HUES48 (cell line): Measurements from ENCODE around the gene CDHR3.

Experiments
- H3K27ac ChIP-seq: one replicate; pipeline ENCODE4 v1.7.0; 2013; ENCODE audit warnings: low read depth, low read length, inconsistent platforms
- H3K27me3 ChIP-seq: 2 replicates; pipeline ENCODE4 v1.6.1; 2013; ENCODE audit warnings: mild to moderate bottlenecking, low read length; ENCODE audit not compliant: control insufficient read depth, insufficient read depth
- H3K36me3 ChIP-seq: 2 replicates; pipeline ENCODE4 v1.6.1; 2013; ENCODE audit warnings: low read length; ENCODE audit not compliant: control insufficient read depth, insufficient read depth
- H3K4me1 ChIP-seq: 2 replicates; pipeline ENCODE4 v1.6.1; 2013; ENCODE audit warnings: mild to moderate bottlenecking, low read length; ENCODE audit not compliant: control insufficient read depth, insufficient read depth
- H3K4me3 ChIP-seq: 2 replicates; pipeline ENCODE4 v1.5.1; 2013; ENCODE audit warnings: mild to moderate bottlenecking, low read depth, low read length
- H3K9ac ChIP-seq: 2 replicates; pipeline ENCODE4 v1.6.1; 2013; ENCODE audit warnings: mild to moderate bottlenecking, low read depth, low read length, moderate library complexity
- H3K9me3 ChIP-seq: 2 replicates; pipeline ENCODE4 v1.6.1; 2013; ENCODE audit warnings: low read length; ENCODE audit not compliant: control insufficient read depth, insufficient read depth

The CDHR3 gene

DNA sequence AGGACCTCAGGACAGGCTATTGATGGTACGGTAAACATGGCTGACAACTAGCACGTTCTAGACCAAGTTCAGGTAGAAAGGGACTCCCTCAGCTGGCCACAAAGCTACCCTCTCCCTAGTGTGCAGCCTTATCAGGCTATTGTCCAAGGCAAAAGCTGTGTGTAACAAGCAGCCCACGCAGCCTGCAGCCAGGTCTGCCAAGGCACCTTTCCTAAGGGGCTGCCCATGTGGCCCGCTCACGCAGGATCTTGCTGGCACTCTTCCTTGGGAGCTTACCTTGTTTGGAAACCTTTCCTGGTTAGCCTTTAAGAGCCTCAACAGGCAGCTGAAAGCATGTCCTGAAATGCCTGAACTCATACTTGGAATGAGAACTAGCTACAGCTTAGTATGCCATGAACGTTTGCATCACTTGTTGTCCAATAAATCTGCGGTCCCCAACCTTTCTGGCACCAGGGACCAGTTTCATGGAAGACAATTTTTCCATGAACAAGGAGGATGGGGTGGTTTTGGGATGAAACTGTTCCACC, 97.4 kb downstream of the CDHR3 start:
- H3K27me3 ChIP-seq = no peaks in the 10 kb centered on the region
- no peaks in the 10 kb centered on the region for H3K36me3 ChIP-seq
- H3K4me3 ChIP-seq = no peak overlapping the region
- H3K9me3 ChIP-seq = no peaks in the 10 kb centered on the region; the same call in 1 of the 2 replicates
- no peak overlapping the region for H3K9ac ChIP-seq
- no peak overlapping the region for H3K27ac ChIP-seq
- H3K4me1 ChIP-seq = no peaks in the 10 kb centered on the region

DNA sequence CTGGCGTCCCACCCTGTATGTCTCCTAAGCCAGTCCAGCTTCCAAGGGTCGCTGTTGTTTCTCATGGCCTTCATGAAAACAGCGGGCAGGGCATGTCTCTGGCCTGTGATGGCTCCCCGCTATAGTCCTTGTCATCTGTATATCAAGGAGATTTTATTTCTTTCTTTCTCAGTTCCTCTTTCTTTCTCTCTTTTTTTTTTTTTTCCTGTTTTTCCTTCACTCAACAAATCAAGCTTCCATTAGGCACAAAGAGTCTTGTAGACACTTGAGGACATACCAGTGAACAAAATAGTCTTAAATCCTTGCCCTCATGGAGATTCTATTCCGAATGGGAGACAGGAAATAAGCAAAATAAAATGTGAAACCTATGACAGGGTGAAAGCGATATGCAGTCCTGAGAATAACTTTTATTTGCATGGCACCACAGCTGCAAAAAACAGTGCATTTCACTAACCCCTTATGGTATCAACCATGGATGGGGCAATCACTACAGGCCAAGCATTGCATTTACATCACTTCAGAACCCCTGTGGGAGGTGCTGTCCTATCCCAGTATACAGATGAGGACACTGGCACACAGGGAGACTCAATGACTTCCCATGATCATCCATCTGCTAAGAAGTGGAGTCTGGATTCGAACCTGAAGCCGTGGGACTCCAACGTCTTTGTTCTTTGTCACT, 98.4 kb downstream of the CDHR3 start:
- H3K9me3 ChIP-seq = no peaks in the 10 kb centered on the region; the same call in 1 of the 2 replicates
- H3K27me3 ChIP-seq = no peaks in the 10 kb centered on the region
- H3K36me3 ChIP-seq = no peaks in the 10 kb centered on the region
- no peak overlapping the region for H3K4me3 ChIP-seq
- H3K27ac ChIP-seq = no peak overlapping the region
- H3K9ac ChIP-seq = no peak overlapping the region
- H3K4me1 ChIP-seq = no peaks in the 10 kb centered on the region

DNA sequence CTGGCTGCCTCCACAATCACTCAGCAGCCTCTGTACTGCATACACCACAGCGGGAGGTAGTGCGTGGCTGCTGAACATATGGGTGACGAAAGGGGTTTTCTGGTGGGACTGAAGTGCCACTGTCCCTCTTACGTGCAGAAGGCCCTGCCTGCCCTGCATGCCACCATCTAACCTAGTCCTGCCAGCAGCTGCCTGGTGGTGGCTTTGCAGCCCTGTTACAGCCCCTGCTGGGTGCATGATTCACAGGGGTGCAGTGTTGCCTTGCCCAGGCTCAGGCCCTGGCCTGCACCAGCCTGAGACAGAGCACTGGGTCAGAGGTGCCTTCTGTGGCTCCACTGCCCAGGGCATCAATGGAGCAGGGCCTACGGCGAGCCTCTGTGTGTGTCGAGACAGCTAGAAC, 98.9 kb downstream of the CDHR3 start:
- H3K4me1 ChIP-seq = no peaks in the 10 kb centered on the region
- H3K9ac ChIP-seq = no peak overlapping the region
- no peaks in the 10 kb centered on the region for H3K27me3 ChIP-seq
- no peak overlapping the region for H3K4me3 ChIP-seq
- H3K36me3 ChIP-seq = no peaks in the 10 kb centered on the region
- H3K27ac ChIP-seq = no peak overlapping the region
- H3K9me3 ChIP-seq = no peaks in the 10 kb centered on the region; the same call in 1 of the 2 replicates

GRCh38 chr7:106062521-106062931, 99.5 kb downstream of the CDHR3 start:
- H3K9ac ChIP-seq = no peak overlapping the region

GRCh38 chr7:106063024-106063423, 100.0 kb downstream of the CDHR3 start:
- Histone ChIP-seq H3K4me1 (no peaks in the 10 kb centered on the region), H3K36me3 (no peaks in the 10 kb centered on the region), H3K9ac (no peak overlapping the region), H3K27me3 (no peaks in the 10 kb centered on the region), H3K27ac (no peak overlapping the region), H3K9me3 (no peaks in the 10 kb centered on the region; the same call in 1 of the 2 replicates), H3K4me3 (no peak overlapping the region)

More at GRCh38 chr7:106062521-106062931, 99.5 kb downstream of the CDHR3 start:
- Histone ChIP-seq H3K27me3 (no peaks in the 10 kb centered on the region), H3K27ac (no peak overlapping the region), H3K9me3 (no peaks in the 10 kb centered on the region; the same call in 1 of the 2 replicates), H3K4me1 (no peaks in the 10 kb centered on the region), H3K4me3 (no peak overlapping the region), H3K36me3 (no peaks in the 10 kb centered on the region)

- H3K4me3 ChIP-seq = no peak overlapping the region
- H3K9ac ChIP-seq = no peak overlapping the region
- H3K4me1 ChIP-seq = no peaks in the 10 kb centered on the region
- H3K27me3 ChIP-seq = no peaks in the 10 kb centered on the region
- H3K27ac ChIP-seq = no peak overlapping the region
- H3K36me3 ChIP-seq = no peaks in the 10 kb centered on the region
- H3K9me3 ChIP-seq = no peaks in the 10 kb centered on the region; the same call in 1 of the 2 replicates
Observed at GRCh38 chr7:106063692-106064091, 100.6 kb downstream of the CDHR3 start.

DNA sequence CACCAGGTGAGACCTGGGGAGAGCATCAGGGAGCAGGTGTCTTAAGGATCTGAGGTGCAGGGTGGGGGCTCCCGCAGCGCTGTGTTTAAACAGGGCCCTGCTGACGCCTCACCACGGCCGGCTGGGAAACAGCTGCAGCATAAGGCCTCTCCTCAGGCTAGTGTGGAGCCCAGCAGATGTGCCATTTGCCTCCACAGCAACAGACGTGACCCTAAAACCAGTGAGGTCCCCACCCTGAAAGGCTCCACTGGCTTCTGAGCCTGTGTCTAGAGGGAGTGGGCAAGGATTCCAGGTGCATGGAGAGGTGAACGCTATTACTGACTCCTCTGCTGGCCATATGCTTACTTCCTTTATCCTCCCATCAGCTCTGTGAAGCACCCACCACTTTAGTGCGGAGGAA, 101.3 kb downstream of the CDHR3 start:
- H3K4me1 ChIP-seq = no peaks in the 10 kb centered on the region
- no peaks in the 10 kb centered on the region for H3K36me3 ChIP-seq
- H3K9ac ChIP-seq = no peak overlapping the region
- H3K27me3 ChIP-seq = no peaks in the 10 kb centered on the region
- no peak overlapping the region for H3K27ac ChIP-seq
- H3K9me3 ChIP-seq = no peaks in the 10 kb centered on the region; the same call in 1 of the 2 replicates
- no peak overlapping the region for H3K4me3 ChIP-seq

DNA sequence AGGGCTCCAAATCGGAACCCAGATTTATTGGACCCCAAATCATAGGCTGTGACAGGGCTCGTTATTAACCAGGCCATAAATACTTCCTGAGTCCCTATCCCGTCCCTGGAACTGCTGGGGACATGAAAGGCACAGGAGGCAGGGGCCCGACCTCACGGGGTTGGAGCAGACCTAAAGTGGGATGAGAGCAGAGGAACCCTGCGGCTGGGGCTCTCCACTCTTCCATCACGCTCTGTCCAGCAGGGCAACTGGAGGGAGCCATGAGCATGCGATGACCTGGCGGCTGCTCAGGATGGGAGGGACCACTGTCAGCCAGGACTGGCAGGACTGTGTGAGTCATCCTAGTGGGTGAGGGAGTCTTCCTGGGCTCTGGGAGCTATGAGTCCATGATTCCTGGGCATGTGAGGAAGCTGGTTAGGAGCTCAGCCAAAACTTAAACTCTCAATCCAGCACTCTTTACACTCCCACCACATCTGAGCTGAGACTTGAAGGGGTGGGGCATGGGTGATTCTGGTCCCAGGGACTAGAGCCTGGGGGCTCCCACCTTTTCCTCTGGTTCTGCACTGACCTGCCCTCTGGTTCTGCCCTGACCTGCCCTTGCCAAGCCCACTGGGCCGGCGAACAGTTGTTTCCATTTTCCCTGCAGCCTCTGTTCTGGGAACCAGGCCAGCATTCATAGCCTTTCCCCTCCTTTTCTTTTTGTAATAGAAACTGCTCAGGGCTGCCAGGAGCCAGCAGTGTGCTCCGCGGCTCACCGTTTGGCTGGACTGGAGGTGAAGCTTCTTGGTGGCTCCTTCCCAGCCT, 101.9 kb downstream of the CDHR3 start:
- no peak overlapping the region for H3K4me3 ChIP-seq
- no peak overlapping the region for H3K9ac ChIP-seq
- no peaks in the 10 kb centered on the region for H3K4me1 ChIP-seq
- no peaks in the 10 kb centered on the region; the same call in 1 of the 2 replicates for H3K9me3 ChIP-seq
- no peaks in the 10 kb centered on the region for H3K36me3 ChIP-seq
- no peaks in the 10 kb centered on the region for H3K27me3 ChIP-seq
- H3K27ac ChIP-seq = no peak overlapping the region

GRCh38 chr7:106065575-106066500, 102.8 kb downstream of the CDHR3 start:
- Histone ChIP-seq H3K9ac (no peak overlapping the region), H3K9me3 (no peaks in the 10 kb centered on the region; the same call in 1 of the 2 replicates), H3K27ac (no peak overlapping the region), H3K4me3 (no peak overlapping the region), H3K36me3 (no peaks in the 10 kb centered on the region), H3K27me3 (no peaks in the 10 kb centered on the region), H3K4me1 (no peaks in the 10 kb centered on the region)

DNA sequence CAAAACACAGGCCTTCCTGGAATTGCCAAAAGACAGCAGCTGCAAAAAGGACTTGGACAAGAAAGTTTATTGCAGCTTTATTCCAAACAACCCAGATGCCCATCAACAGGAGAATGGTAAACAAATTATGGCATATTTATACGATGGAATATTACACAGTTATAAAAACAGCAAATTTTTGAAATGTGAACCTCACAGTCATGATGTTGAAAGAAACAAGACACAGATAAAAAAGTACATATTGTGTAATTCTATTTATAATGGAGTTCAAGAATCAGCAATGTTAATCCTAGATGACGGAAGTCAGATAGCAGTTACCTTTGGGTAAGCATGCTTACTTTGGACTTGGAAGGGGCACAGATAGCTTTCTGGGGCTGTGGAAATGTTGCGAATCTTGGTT, 104.6 kb downstream of the CDHR3 start:
- no peak overlapping the region for H3K27ac ChIP-seq
- no peak overlapping the region for H3K4me3 ChIP-seq
- no peak overlapping the region for H3K9ac ChIP-seq
- H3K4me1 ChIP-seq = no peaks in the 10 kb centered on the region
- H3K36me3 ChIP-seq = no peaks in the 10 kb centered on the region
- H3K27me3 ChIP-seq = no peaks in the 10 kb centered on the region
- no peaks in the 10 kb centered on the region for H3K9me3 ChIP-seq
